GM21526 (cell line): ENCODE results near the gene ZNF287.
A peak's percentile ranks its signal among the peaks of the same experiment; 100 is the strongest.
"Not testable (repeated sequence)": the region's sequence is repeated elsewhere in the genome, so short reads cannot be mapped to it uniquely, and the experiment has no call there.

ENCODE experiments used
- ATAC-seq: cut with Tn5 transposase; IDR thresholded peaks from one replicate; pipeline ENCODE4 v1.9.1; 2021; ENCODE audit warnings: moderate library complexity; ENCODE audit not compliant: unreplicated experiment, low FRiP score

The ZNF287 gene

DNA sequence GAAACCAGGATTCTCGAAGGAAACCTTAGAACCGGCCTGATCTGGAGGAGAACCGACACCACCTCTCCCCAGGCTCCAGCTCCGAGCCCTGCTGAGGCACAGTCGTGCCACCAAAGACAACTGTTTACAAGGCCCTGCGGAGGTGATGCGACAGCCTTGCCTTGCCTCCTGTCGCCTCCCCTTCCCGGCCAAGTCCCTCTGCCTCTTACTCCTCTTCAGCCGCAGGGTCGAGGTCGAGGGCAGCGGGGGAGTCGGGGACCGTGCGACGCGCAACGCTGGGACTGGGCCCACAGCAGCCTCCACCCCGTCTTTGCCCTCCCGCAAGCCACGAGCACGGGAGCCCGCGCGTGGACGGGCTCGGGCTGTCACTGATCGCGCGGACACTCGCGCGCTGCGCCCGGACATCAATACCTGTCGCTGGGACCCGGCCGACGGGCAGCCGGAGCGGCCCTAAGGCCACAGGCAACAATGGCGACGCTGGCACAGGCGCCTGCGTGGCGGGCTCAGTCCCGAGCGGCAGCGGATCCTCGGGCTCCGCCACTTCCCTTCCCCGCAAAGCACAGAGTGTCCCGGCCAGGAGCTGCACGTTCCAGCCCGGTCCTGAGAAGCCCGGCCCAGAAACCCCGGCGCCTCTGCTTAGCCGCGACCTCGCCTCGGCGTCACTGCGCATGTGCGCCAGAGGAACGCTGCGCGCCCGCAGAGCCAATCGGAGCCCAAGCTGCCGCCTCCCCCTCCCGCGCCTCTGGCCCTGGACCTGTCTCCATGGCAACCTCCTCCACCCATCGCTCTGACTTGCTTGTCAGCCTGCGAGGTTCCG lies at the start of gene ZNF287:
Gene ZNF287 (minus strand): TSS at position 664 of the 817 bp plus-strand sequence. CDS start 1,473 bp downstream, outside the sequence.
- peak; percentile 93 for ATAC-seq

DNA sequence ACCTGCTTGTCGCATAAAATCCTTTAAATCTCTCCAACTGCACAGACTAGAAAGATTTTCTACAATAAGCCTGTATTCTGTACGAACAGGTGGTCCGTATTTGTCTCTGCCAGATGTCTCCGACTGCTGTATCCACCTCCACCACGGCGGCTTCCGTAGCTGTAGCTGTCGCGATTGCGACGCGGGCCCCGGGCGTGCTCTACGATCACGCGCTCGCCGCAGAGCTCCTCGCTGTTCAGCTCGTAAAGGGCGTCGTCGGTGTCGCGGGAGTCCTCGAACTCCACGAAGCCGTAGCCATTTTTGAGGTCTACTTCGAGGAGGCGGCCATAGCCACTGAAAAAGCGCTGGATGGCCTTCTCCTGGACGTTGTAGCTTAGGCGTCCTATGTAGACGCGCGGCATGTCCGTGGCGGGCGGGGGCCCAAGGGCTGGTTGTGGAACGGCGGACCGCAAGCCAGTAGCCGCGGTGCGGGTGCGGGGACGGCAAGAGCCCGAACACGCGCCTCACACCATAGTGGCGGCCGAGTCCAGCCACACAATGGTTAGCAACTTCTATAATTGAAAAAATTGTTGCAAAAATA lies 48.6 kb upstream of the ZNF287 start:
- no peak for ATAC-seq

DNA sequence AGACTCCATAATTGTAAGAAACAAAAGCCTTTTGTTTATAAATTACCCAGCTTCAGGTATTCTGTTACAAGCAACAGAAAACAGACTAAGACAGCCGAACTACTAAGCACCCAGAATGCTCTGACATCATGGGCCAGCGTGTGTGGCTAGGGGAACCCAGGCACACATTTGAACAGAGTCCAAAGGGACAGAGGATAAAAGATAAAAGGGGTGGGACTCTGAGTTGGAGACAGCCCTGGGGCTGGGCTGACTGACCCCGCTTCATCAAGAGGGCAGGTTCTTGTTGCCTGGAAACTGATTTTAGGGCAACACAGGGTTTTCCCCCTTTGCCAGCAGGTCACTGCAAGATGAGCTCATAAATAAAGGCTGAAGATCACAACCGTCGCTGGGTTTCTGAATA lies 30.5 kb upstream of the ZNF287 start:
- no peak for ATAC-seq

GRCh38 chr17:16593356-16594102 lies 24.5 kb upstream of the ZNF287 start:
- no peak for ATAC-seq

GRCh38 chr17:16589097-16589969 lies 20.3 kb upstream of the ZNF287 start:
- ATAC-seq: peak; percentile 78

DNA sequence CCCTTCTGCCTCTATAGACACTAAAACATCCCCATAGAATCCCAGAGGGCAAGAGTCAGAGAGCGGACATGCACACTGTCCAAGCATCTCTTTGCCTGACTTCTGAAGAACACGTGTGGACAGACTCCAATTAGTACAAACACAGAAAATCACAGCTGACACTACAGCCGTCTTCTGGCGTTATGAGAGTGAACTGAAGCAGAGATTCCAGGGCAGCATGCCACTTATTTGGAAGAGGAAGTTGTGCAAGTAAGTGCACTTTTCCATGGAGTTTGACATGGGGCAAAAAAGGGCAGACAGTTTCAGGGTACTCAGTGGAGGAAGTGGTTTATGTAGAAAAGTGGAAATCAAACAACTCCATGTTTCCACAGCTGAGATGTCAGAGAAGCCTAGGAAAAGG lies 16.8 kb upstream of the ZNF287 start:
- no peak for ATAC-seq

GRCh38 chr17:16584273-16584995 lies 15.4 kb upstream of the ZNF287 start:
- no peak for ATAC-seq

- ATAC-seq: no peak
Observed at GRCh38 chr17:16583781-16584180, 14.8 kb upstream of the ZNF287 start.

- ATAC-seq: no peak
Observed at GRCh38 chr17:16573466-16573865, 4.5 kb upstream of the ZNF287 start.

GRCh38 chr17:16569358-16569712 lies 331 bp upstream of the ZNF287 start:
- peak; percentile 19 for ATAC-seq

GRCh38 chr17:16552637-16553045 lies 16.4 kb downstream of the ZNF287 start:
- ATAC-seq: no peak

- ATAC-seq: no peak
Observed at GRCh38 chr17:16551878-16552636, 16.9 kb downstream of the ZNF287 start.

DNA sequence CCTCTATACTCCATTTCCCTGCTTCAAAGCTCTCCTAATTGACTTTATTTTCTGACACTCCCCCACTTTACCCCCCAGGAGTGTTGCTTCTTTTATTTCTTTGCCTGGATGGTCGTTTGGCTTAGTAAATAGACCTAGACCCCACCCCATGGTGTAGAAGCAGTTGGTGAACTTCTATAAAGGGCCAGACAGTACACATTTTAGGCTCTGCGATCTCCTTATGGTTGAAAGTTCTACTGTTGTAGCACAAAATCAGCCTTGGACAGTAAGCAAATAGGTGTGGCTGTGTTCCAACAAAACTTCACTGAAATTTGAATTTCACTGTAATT lies 31.9 kb downstream of the ZNF287 start:
- ATAC-seq: no peak

GRCh38 chr17:16534236-16534635 lies 34.8 kb downstream of the ZNF287 start:
- no peak for ATAC-seq

DNA sequence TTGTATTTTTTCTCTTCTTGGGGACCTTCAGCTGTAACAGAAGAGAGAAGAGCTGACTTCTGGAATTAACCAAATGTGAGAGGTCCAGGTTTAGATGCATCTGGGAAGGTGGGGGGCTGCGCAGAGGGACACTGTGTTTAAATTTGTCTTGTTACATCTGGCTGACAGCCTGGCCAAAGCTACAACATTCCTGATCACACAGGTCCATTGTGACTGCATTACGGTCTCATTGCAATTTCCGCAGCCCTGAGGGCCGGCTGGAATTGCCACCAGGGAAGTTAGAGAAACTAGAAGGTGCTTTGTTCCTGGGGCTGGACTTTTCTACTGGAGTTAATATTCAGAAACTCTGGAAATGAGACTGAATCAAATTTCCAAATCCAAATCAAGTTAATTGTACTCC lies 39.1 kb downstream of the ZNF287 start:
- no peak for ATAC-seq

GRCh38 chr17:16527298-16527697 lies 41.7 kb downstream of the ZNF287 start:
- ATAC-seq: no peak

DNA sequence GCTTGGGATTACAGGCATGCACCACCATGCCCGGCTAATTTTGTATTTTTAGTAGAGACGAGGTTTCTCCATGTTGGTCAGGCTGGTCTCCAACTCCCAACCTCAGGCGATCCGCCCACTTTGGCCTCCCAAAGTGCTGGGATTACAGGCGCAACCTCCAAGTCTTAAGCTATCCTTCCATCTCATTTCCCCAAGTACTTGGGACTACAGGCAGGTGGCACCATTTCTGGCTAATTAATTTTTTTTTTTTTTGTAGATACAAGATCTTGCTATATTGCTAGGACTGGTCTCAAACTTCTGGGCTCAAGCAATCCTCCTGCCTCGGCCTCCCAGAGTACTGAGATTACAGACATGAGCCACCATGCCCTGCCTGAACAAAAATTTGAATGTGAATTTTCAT lies 43.4 kb downstream of the ZNF287 start:
- not testable (repeated sequence) for ATAC-seq

- no peak for ATAC-seq
Observed at GRCh38 chr17:16521070-16521727, 47.8 kb downstream of the ZNF287 start.

- no peak for ATAC-seq
Observed at GRCh38 chr17:16519021-16519420, 50.0 kb downstream of the ZNF287 start.
